22Rv1 (cell line): ENCODE data around the gene DNAJC25.

Source experiments
- H3K27ac ChIP-seq: fragments of 450-650 bp; 2 replicates; pipeline ENCODE4 v1.5.1; 2017
- ZFX ChIP-seq: fragments of 450-650 bp; IDR thresholded peaks from 2 replicates; pipeline ENCODE4 v1.6.1; 2017; ENCODE audit warnings: antibody characterized with exemption, borderline replicate concordance
- TF ChIP-seq, protein P1 (sequence below): fragments of 450-650 bp; IDR thresholded peaks from 2 replicates; pipeline ENCODE4 v1.5.1; 2017; ENCODE audit warnings: mild to moderate bottlenecking

The DNAJC25 gene

DNA sequence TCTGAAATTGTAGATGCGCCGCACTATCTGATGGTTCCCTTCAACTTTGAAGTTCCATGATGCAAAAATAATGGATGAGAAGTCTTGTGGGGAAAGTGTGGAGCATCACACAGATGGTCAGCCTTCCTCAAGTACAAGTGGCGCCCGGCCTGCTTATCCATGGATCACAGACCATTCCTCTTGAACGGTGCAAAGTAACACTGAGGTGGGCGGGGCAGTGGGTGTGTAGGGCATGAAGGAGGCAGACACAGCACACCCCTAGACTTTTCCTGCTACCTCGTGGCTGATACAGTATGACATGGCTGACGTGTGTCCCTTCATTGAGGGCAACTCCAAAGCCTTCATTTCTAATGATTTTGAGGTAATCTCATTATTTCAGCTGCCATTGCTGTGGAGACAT, 27.8 kb downstream of the DNAJC25 start:
- no peak for TF ChIP-seq ZFX
- TF ChIP-seq, protein P1, sequence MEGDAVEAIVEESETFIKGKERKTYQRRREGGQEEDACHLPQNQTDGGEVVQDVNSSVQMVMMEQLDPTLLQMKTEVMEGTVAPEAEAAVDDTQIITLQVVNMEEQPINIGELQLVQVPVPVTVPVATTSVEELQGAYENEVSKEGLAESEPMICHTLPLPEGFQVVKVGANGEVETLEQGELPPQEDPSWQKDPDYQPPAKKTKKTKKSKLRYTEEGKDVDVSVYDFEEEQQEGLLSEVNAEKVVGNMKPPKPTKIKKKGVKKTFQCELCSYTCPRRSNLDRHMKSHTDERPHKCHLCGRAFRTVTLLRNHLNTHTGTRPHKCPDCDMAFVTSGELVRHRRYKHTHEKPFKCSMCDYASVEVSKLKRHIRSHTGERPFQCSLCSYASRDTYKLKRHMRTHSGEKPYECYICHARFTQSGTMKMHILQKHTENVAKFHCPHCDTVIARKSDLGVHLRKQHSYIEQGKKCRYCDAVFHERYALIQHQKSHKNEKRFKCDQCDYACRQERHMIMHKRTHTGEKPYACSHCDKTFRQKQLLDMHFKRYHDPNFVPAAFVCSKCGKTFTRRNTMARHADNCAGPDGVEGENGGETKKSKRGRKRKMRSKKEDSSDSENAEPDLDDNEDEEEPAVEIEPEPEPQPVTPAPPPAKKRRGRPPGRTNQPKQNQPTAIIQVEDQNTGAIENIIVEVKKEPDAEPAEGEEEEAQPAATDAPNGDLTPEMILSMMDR = no peak

DNA sequence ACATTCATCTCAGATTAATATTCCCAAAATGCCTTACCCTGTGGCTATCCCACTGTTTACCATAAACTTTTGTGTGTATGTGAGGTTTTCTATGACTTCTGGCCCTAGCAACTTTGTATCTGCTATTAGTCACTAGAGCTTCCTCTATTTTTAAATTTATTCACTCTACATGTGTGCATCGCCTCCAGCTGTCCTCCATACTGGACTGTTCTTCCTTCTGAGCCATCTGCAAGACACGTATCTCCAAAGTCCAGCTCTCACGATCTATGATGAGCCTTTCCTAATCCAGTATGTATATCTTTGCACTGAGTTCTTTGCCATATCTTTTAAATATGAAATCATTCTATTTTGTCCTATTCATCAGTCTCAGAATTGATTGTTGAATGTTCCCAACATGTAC, 28.6 kb downstream of the DNAJC25 start:
- no peak overlapping the region for H3K27ac ChIP-seq
- TF ChIP-seq, protein P1 = no peak
- no peak for TF ChIP-seq ZFX

More for the DNA sequence above, 27.8 kb downstream of the DNAJC25 start:
- no peak overlapping the region for H3K27ac ChIP-seq

DNA sequence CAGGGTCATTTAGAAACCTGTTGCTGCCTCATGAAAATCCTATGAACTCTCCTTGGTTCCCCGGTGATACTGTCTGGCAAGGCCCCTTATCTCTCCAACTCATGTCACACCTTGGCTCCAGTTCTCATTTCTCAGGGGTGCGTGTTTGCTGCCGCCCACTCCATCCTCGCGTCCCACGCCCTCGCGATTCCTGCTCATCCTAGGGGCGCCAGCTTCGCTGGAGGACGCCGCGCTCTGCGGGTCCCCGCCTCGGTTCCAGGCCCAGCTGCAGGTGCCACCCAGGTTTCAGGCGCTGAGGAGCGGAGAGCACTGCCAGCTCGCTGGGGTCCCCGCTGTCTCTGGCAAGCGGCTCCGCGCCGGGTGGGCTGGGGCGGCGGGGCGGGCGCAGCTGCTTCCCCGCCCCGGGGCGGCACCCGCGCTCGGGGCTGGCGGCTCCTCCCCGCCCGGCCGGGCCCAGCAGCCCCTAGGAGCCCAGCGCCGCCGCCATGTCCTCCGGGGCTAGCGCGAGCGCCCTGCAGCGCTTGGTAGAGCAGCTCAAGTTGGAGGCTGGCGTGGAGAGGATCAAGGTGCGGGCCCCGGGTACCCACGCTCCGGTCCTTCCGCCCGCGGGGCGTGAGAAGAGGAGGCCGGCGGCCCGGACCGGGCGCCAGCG, 30.1 kb downstream of the DNAJC25 start, which contains the start of gene GNG10:
Gene GNG10, plus strand, starts transcription at position 456 of the 652 bp plus-strand sequence. Its CDS starts 30 bp downstream, at position 486.
- no peak within 1 kb of the TSS for H3K27ac ChIP-seq

DNA sequence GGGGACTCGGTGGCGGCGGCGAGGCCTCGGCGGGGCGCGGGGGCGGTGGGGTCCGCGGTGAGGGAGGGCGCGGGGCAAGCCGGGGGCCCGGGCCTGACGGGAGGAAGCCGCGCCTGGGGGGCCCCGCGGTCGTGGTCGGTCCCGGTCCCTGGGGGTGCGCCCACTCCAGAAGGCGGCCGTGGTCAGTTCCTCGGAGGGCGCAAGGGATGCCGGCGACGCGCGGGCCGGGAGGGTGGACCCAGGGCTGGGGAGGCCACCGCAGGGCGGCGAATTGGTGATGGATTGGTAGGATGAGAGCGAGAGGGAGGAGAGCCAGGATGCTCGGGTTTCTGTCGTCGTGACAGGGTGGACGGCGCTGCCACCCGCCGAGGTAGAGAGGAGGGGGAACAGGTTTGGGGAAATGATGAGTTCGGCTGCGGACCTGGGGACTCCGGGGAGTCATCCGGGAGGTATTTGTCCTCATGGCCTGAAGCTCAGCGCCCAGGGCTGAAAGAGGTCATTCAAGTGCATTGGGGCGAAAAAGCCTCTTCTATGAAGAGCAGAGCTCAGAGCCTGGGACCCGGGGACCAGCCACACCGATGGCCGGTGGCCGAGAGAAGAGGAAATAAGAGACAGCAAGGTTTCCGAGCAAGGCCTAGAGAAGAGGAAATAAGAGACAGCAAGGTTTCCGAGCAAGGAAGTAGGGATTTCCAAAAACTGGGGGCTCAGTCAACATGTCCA, 30.8 kb downstream of the DNAJC25 start:
- no peak for TF ChIP-seq ZFX
- TF ChIP-seq, protein P1 = no peak
- H3K27ac ChIP-seq = no peak overlapping the region

More for the DNA sequence above, 30.1 kb downstream of the DNAJC25 start, which contains the start of gene GNG10:
- TF ChIP-seq, protein P1 = no peak
- no peak for TF ChIP-seq ZFX

DNA sequence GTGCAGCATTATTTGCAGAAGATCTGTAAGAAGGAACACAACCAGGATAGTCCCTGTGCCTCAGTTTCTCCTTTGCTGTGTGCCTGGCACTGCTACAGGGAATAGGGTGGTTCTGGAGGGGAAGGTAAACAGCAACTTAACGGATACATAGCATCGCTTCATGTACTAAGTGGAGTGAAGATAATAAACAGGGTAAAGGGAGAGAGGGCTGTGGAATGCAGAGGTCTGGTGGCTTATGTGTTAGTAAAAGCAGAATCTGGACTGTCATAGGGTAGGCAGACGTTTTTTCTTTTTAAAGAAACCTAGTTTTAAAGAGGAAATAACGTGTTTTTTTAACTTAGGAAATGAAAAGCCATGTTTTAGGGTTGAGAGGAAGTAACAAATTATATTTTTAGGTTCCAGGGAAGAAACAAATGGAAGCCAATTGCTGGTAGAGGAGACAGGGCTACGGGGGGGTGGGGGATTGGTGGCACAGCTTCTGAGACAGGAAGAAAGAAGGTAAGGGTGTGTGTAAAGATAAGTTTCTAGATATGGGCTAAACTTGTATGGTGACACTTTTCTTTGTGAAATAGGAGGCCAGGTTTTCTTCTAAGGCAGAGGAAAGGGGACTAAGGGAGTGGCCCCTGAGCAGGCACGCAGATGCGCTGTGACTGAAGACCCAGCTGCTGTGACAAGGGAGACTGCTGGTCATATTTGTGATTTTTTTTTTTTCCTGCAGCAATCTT, 31.6 kb downstream of the DNAJC25 start:
- H3K27ac ChIP-seq = no peak overlapping the region
- no peak for TF ChIP-seq ZFX
- TF ChIP-seq, protein P1 = no peak

DNA sequence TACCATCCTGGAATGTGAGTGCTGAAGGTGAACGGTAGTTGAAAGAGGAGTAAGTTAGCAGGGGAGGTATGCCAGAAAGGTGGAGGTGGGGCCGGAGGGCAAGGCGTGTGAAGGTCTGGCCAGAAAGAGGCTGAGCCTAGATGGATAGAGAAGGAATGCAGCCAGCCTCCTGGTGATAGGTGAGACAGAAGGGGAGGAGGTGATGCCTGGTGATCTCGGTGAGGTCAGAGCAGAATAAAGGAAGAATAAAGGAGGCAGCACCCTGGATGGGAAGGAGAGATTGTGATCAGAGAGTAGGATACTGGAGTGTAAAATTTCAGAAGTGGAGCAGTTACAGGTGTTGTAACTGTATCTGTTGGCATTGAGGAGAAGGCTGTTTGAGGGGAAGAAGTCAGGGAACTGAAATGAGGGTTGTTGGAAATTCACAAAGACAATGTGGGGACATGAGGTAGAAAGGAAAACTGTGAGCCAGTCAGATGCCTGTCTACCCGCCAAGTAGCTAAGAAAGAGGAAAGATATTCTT, 32.2 kb downstream of the DNAJC25 start:
- no peak overlapping the region for H3K27ac ChIP-seq
- TF ChIP-seq, protein P1 = no peak
- no peak for TF ChIP-seq ZFX
